22Rv1 (cell line): ENCODE results near the gene AKAP6.

Source experiments
- CTCF ChIP-seq: fragments of 450-650 bp; IDR thresholded peaks from 2 replicates; pipeline ENCODE4 v1.5.1; 2017; ENCODE audit warnings: mild to moderate bottlenecking
- ZFX ChIP-seq: fragments of 450-650 bp; IDR thresholded peaks from 2 replicates; pipeline ENCODE4 v1.6.1; 2017; ENCODE audit warnings: antibody characterized with exemption, borderline replicate concordance

GRCh38 chr14:32358781-32359180 lies 29.7 kb downstream of the AKAP6 start:
- TF ChIP-seq CTCF (no peak), ZFX (no peak)
